ENCODE results near the gene TUBG2. TPM values are rescaled to one million over a fixed set of nuclear protein-coding genes. Genes with fewer than 3 reads are reported as not detected.

Gene TUBG2
- total RNA-seq, 1 experiment from 2014 or later = 20.9 TPM

DNA sequence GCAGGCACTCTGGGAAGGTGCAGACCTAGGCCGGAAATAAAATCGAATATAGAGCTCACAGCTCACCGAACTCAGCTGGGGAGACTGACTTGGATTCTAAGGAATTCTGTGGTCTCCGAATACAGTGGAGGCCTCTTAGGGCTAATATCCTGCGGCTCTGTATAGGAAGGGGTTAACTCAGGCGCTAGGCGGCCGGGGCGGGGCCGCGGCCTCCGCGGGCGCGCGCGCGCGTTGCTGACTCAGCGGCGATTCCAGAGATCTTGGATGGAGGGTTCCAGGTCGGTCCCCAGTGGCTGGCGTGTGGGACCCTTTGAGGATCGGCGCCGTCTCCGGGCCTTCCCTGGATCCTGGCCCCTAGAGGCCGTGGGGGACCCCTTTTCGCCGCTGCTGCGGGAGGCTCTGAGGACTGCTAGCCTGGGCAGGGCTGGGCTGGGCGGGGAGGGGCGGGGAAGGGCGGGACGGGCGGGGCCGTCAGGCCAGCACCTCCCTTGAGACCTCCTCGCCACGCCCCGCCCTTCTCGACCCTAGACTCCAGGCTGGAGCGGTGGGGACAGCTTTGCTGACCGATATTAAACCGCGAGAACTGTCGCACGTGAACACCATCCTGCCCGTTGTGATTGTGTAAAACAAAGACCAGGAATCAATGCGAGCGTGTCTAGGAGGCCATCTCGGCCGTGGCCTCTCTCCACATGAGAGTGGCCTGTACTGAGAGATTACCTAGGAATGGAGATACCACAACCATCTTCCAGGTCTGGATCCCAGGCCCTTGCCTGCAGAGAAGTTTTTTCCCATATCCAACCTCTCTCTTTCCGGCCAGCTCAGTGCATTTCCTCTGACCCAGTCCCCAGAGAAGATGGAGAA lies 19.1 kb downstream of the TUBG2 start:
- H4K20me1 ChIP-seq (ENCODE audit: insufficient read depth) = no peaks in the 10 kb centered on the region
- peak; percentile 46 for ATAC-seq
- peaks cover 2 to 3% of the 10 kb centered on the region in 2 experiments; a peak in 3 of 4 replicates for H3K36me3 ChIP-seq (ENCODE audit: control insufficient read depth in 1 of 2, insufficient read depth in 2 of 2, low read length in 2 of 2)
- H3K9me3 ChIP-seq (ENCODE audit: control insufficient read depth in 1 of 2, insufficient read depth in 1 of 2, low read depth in 1 of 2, low read length in 2 of 2) = no peaks in the 10 kb centered on the region
- peaks cover 33% of the 10 kb centered on the region for H3K79me2 ChIP-seq (ENCODE audit: insufficient read depth, low read length)
- H3K4me2 ChIP-seq (ENCODE audit: low read length) = peak overlapping the region; percentile 85
- H3K9ac ChIP-seq (ENCODE audit: low read length) = peak overlapping the region; percentile 76
- POLR2A ChIA-PET = interaction anchor here (0.6 to 3.6 kb wide), 10 partner anchors 9 to 142 kb away, joined by 3 to 16 read pairs (median 4); partner anchors contain the start of genes NAGLU, PSMC3IP, RETREG3 and TUBG1
- TF ChIP-seq EGR1 (IDR thresholded peaks at IDR 0.05; ENCODE audit: low read depth) (0 out of 2 replicates have a peak, but pooled peaks have one; percentile 27), FOSL1 (IDR thresholded peaks at IDR 0.05; ENCODE audit: low read depth) (no peak), POLR2AphosphoS5 (IDR thresholded peaks at IDR 0.05; ENCODE audit: low read depth, low read length) (peak; percentile 84), POLR2A (IDR thresholded peaks at IDR 0.05; ENCODE audit: borderline replicate concordance, extremely low read depth, insufficient read depth, insufficient read length) (peak; percentile 76), SP1 (IDR thresholded peaks at IDR 0.05; ENCODE audit: low read depth) (peak; percentile 60; the same call in 1 of the 2 replicates), SRF (IDR thresholded peaks at IDR 0.05; ENCODE audit: low read depth) (no peak), SIN3A (IDR thresholded peaks at IDR 0.05; ENCODE audit: low read depth) (peak; percentile 85), ZFX (IDR thresholded peaks at IDR 0.05) (0 out of 2 replicates have a peak, but pooled peaks have one; percentile 28), TCF7L2 (IDR thresholded peaks at IDR 0.05; ENCODE audit: borderline replicate concordance, extremely low read depth, insufficient read depth, insufficient read length) (peak; percentile 41)
- TF ChIP-seq, protein P1, sequence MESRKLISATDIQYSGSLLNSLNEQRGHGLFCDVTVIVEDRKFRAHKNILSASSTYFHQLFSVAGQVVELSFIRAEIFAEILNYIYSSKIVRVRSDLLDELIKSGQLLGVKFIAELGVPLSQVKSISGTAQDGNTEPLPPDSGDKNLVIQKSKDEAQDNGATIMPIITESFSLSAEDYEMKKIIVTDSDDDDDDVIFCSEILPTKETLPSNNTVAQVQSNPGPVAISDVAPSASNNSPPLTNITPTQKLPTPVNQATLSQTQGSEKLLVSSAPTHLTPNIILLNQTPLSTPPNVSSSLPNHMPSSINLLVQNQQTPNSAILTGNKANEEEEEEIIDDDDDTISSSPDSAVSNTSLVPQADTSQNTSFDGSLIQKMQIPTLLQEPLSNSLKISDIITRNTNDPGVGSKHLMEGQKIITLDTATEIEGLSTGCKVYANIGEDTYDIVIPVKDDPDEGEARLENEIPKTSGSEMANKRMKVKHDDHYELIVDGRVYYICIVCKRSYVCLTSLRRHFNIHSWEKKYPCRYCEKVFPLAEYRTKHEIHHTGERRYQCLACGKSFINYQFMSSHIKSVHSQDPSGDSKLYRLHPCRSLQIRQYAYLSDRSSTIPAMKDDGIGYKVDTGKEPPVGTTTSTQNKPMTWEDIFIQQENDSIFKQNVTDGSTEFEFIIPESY (IDR thresholded peaks at IDR 0.05; ENCODE audit: extremely low read depth, insufficient replicate concordance, low read length) = peak; percentile 85
- TF ChIP-seq, protein P2, sequence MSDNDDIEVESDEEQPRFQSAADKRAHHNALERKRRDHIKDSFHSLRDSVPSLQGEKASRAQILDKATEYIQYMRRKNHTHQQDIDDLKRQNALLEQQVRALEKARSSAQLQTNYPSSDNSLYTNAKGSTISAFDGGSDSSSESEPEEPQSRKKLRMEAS (IDR thresholded peaks at IDR 0.05) = peak; percentile 86
- BruUV-seq (replicated peaks) = TSS peak; percentile 97
- H3K4me1 ChIP-seq (ENCODE audit: control insufficient read depth in 1 of 2, insufficient read depth in 2 of 2, low read length in 2 of 2) = peaks cover 41 to 81% of the 10 kb centered on the region in 2 experiments
- CTCF ChIA-PET = interaction anchor here (0.8 to 6.4 kb wide), 9 partner anchors 11 to 123 kb away, joined by 3 to 136 read pairs (median 5); partner anchors contain the start of genes PSMC3IP, RETREG3, TUBG1 and TUBG2
- peak; percentile 96 for DNase-seq (ENCODE audit: low read depth, low spot score)
- H2AFZ ChIP-seq (ENCODE audit: low read depth, low read length, poor library complexity, severe bottlenecking) = no peak overlapping the region
- no peaks in the 10 kb centered on the region for H3K9me2 ChIP-seq (ENCODE audit: insufficient read depth)
- peak overlapping the region; percentile 96 for H3K27ac ChIP-seq (ENCODE audit: low read depth, low read length)
- H3K27me3 ChIP-seq (ENCODE audit: insufficient read depth, low read length) = no peaks in the 10 kb centered on the region
- RAD21 ChIA-PET (ENCODE audit: low non-redundant PET in 1 of 2, low total read pairs in 2 of 2, uncharacterized antibody in 2 of 2, unreplicated experiment in 2 of 2) = interaction anchor here (1.0 to 3.8 kb wide), 5 partner anchors 60 to 100 kb away, joined by 3 to 25 read pairs (median 6); partner anchors contain the start of genes PSMC3IP (in 2 of the 2), RETREG3 (in 1 of the 2) and TUBG1 (in 1 of the 2)
- H3K4me3 ChIP-seq (replicated peaks in 1 of 2; ENCODE audit: low read depth in 1 of 2, low read length in 2 of 2) = peak overlapping the region; percentile 62 to 75
- intact Hi-C loops (cut with micrococcal nuclease) = loop anchor here (2.0 to 5.0 kb wide), 2 partner anchors 56 to 69 kb away; partner anchors contain the start of genes RETREG3 and TUBG1
